Dendritic cell treated with granulocyte-macrophage colony-stimulating factor and Interleukin-4, amounts not matched to agents 40 ng/mL and 50 ng/mL, for 4 days (primary cell): Measurements from ENCODE around the gene MGARP.

ENCODE experiments used
- H3K27ac Mint-ChIP-seq: one replicate; pipeline ENCODE4 v1.8.0; 2022; ENCODE audit warnings: mild to moderate bottlenecking, mixed read lengths
- H3K27me3 Mint-ChIP-seq: one replicate; pipeline ENCODE4 v1.8.0; 2022; ENCODE audit warnings: mild to moderate bottlenecking, mixed read lengths
- H3K36me3 Mint-ChIP-seq: one replicate; pipeline ENCODE4 v1.8.0; 2022; ENCODE audit warnings: low read depth, mixed read lengths
- H3K4me1 Mint-ChIP-seq: one replicate; pipeline ENCODE4 v1.8.0; 2022; ENCODE audit warnings: low read depth, mixed read lengths
- H3K4me3 Mint-ChIP-seq: one replicate; pipeline ENCODE4 v1.8.0; 2022; ENCODE audit warnings: mild to moderate bottlenecking, moderate library complexity, mixed read lengths
- H3K9me3 Mint-ChIP-seq: one replicate; pipeline ENCODE4 v1.8.0; 2022; ENCODE audit warnings: mixed read lengths
- intact Hi-C: fragments of 100-400 bp; cut with micrococcal nuclease; formaldehyde crosslinking; loops from one replicate; pipeline ENCODE4 v1.15.0; 2022

MGARP gene

GRCh38 chr4:139304920-139305319 lies 24.9 kb upstream of the MGARP start:
- Mint-ChIP-seq H3K36me3 (peaks cover 46% of the 10 kb centered on the region), H3K4me3 (no peak overlapping the region), H3K9me3 (no peaks in the 10 kb centered on the region), H3K27ac (no peak overlapping the region), H3K27me3 (no peaks in the 10 kb centered on the region), H3K4me1 (peaks cover 37% of the 10 kb centered on the region)
- intact Hi-C loops = loop anchor here (5.0 kb wide), 2 partner anchors 147 to 223 kb away; partner anchors contain the start of gene RAB33B

GRCh38 chr4:139301821-139302611 lies 22.0 kb upstream of the MGARP start, which contains the start of gene NDUFC1:
TSS of gene NDUFC1 (minus strand) at chr4:139302477. CDS start at chr4:139295798, 6,679 bp downstream.
- no peaks in the 10 kb centered on the region for H3K9me3 Mint-ChIP-seq
- H3K36me3 Mint-ChIP-seq = peaks cover 41% of the 10 kb centered on the region
- H3K27ac Mint-ChIP-seq = peak within 1 kb of the TSS; percentile 92
- H3K27me3 Mint-ChIP-seq = no peaks in the 10 kb centered on the region
- H3K4me3 Mint-ChIP-seq = peak within 1 kb of the TSS; percentile 89
- intact Hi-C loops = loop anchor here (2.0 to 5.0 kb wide), 3 partner anchors 125 to 220 kb away; partner anchors contain the start of genes ELF2 and RAB33B
- H3K4me1 Mint-ChIP-seq = peaks cover 40% of the 10 kb centered on the region

DNA sequence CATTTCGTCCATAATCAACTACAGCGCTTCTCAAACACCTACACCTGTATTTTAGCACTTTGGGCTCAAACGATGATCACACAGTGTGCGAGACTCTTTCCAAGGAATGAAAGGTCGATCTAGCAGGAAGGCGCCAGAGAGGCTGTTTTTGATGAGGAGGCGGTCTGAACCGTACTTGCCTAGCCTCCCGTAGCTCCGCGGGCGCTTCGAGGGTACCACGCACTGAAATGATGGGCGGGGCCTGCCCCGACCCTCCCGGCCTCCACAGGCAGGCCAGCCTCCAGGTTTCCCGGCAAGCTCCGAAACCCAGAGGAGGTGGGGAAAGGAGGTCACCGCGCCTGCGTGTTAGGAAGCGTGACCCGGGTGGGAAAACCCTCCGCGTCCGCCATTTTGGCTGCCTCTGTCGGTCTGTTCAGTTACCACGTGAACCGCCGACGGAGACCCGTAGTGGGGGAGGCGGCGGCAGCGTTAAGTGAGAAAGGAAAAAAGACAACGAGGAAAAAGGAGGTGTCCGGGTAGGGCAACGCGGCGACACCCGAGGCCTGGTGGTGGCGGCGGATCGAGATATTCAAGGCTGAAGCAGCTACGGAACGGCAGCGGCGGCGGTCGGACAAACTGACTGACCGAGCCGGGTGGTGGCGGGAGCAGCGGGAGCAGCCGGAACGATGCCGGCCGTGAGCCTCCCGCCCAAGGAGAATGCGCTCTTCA lies 21.2 kb upstream of the MGARP start, which contains the start of gene NAA15:
NAA15 (plus strand) TSS at position 393 of the 708 bp plus-strand sequence; CDS start at position 666, 273 bp downstream.
- peaks cover 32% of the 10 kb centered on the region for H3K4me1 Mint-ChIP-seq

GRCh38 chr4:139300431-139301112 lies 20.5 kb upstream of the MGARP start:
- peaks cover 30% of the 10 kb centered on the region for H3K4me1 Mint-ChIP-seq
- H3K27ac Mint-ChIP-seq = peak overlapping the region; percentile 92
- intact Hi-C loops = loop anchor here (2.0 to 5.0 kb wide), 3 partner anchors 124 to 218 kb away; partner anchors contain the start of genes ELF2 and RAB33B
- peaks cover 31% of the 10 kb centered on the region for H3K36me3 Mint-ChIP-seq
- H3K4me3 Mint-ChIP-seq = peak overlapping the region; percentile 89
- H3K9me3 Mint-ChIP-seq = no peaks in the 10 kb centered on the region
- H3K27me3 Mint-ChIP-seq = no peaks in the 10 kb centered on the region

More for the DNA sequence above, 21.2 kb upstream of the MGARP start, which contains the start of gene NAA15:
- Mint-ChIP-seq H3K9me3 (no peaks in the 10 kb centered on the region), H3K4me3 (peak within 1 kb of the TSS; percentile 89), H3K36me3 (peaks cover 34% of the 10 kb centered on the region), H3K27ac (peak within 1 kb of the TSS; percentile 92), H3K27me3 (no peaks in the 10 kb centered on the region)
- intact Hi-C loops = loop anchor here (2.0 to 5.0 kb wide), 3 partner anchors 124 to 219 kb away; partner anchors contain the start of genes ELF2 and RAB33B

DNA sequence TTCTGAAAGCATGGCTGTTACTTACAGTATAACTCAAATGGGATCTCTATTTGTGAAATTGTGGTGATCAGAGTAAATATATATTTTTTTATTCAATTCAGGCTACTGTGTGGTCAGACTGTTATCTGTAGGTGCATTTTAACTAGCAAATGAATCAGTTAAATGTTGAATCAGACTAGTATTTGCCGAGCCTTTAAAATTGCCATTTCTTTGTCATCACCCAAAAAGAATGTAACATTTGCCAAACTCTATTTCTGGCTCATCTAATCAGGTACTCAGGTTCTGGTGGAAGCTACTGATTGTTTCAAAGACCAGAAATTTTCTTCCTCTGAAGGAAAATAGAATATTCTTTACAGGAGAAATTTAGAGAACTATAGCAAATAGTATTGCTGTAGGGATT lies 19.5 kb upstream of the MGARP start:
- H3K4me1 Mint-ChIP-seq = peaks cover 30% of the 10 kb centered on the region
- H3K36me3 Mint-ChIP-seq = peaks cover 29% of the 10 kb centered on the region
- no peak overlapping the region for H3K4me3 Mint-ChIP-seq
- no peaks in the 10 kb centered on the region for H3K9me3 Mint-ChIP-seq
- no peak overlapping the region for H3K27ac Mint-ChIP-seq
- intact Hi-C loops = loop anchor here (5.0 kb wide), 1 partner anchor 267 kb away; no protein-coding TSS in a partner anchor
- no peaks in the 10 kb centered on the region for H3K27me3 Mint-ChIP-seq

- Mint-ChIP-seq H3K27me3 (no peaks in the 10 kb centered on the region), H3K36me3 (peaks cover 42% of the 10 kb centered on the region), H3K4me3 (no peak overlapping the region), H3K9me3 (no peaks in the 10 kb centered on the region), H3K4me1 (peaks cover 19% of the 10 kb centered on the region), H3K27ac (no peak overlapping the region)
- intact Hi-C loops = loop anchor here (5.0 kb wide), 1 partner anchor 265 kb away; no protein-coding TSS in a partner anchor
These were observed 17.0 kb upstream of the MGARP start for GRCh38 chr4:139297001-139297410.

- Mint-ChIP-seq H3K4me3 (peak overlapping the region; percentile 88), H3K9me3 (no peaks in the 10 kb centered on the region), H3K4me1 (peaks cover 16% of the 10 kb centered on the region), H3K27me3 (no peaks in the 10 kb centered on the region), H3K27ac (peak overlapping the region; percentile 97), H3K36me3 (peaks cover 42% of the 10 kb centered on the region)
- intact Hi-C loops = loop anchor here (5.0 kb wide), 1 partner anchor 264 kb away; no protein-coding TSS in a partner anchor
These were observed 15.9 kb upstream of the MGARP start for GRCh38 chr4:139295942-139296299.

- intact Hi-C loops = loop anchor here (5.0 kb wide), 1 partner anchor 263 kb away; no protein-coding TSS in a partner anchor
These were observed 15.3 kb upstream of the MGARP start for GRCh38 chr4:139295206-139295941.

DNA sequence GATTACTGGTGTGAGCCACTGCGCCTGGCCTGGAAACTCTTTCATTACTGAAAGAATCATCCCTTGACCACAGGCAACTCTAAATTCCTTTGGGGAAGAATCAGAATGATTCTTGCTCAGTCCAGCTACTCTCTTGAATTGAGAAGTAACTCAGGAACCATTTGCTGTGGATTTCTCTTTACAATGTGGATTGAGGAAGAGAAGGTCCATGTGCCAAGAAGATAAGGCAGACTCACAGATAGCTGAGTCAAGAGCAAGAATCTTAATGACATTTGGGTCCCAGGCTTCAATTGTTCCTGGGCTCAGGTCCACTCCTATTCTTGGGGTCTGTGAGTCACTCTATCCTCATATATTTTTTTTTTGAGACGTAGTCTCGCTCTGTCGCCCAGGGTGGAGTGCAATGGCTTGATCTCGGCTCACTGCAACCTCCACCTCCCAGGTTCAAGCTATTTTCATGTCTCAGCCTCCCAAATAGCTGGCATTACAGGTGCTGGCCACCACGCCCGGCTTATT lies 6.2 kb upstream of the MGARP start:
- H3K36me3 Mint-ChIP-seq = peaks cover 49% of the 10 kb centered on the region
- peaks cover 14% of the 10 kb centered on the region for H3K9me3 Mint-ChIP-seq
- H3K4me3 Mint-ChIP-seq = no peak overlapping the region
- no peaks in the 10 kb centered on the region for H3K4me1 Mint-ChIP-seq
- peaks cover 10% of the 10 kb centered on the region for H3K27me3 Mint-ChIP-seq
- intact Hi-C loops = no loop called here
- no peak overlapping the region for H3K27ac Mint-ChIP-seq

More at GRCh38 chr4:139295206-139295941, 15.3 kb upstream of the MGARP start:
- Mint-ChIP-seq H3K27me3 (no peaks in the 10 kb centered on the region), H3K9me3 (no peaks in the 10 kb centered on the region), H3K36me3 (peaks cover 44% of the 10 kb centered on the region), H3K4me1 (peaks cover 11% of the 10 kb centered on the region), H3K27ac (peak overlapping the region; percentile 97), H3K4me3 (peak overlapping the region; percentile 88)

- Mint-ChIP-seq H3K27ac (no peak overlapping the region), H3K36me3 (peaks cover 13% of the 10 kb centered on the region), H3K4me3 (no peak overlapping the region), H3K9me3 (peaks cover 14% of the 10 kb centered on the region), H3K27me3 (peaks cover 44% of the 10 kb centered on the region), H3K4me1 (peaks cover 20% of the 10 kb centered on the region)
- intact Hi-C loops = no loop called here
These were observed 2.7 kb upstream of the MGARP start for GRCh38 chr4:139282721-139283075.

GRCh38 chr4:139282065-139282720 lies 2.2 kb upstream of the MGARP start:
- Mint-ChIP-seq H3K36me3 (peaks cover 10% of the 10 kb centered on the region), H3K9me3 (peaks cover 14% of the 10 kb centered on the region), H3K27me3 (peaks cover 44% of the 10 kb centered on the region), H3K27ac (no peak overlapping the region), H3K4me1 (peaks cover 20% of the 10 kb centered on the region), H3K4me3 (no peak overlapping the region)
- intact Hi-C loops = no loop called here
